GM23338 (cell line): Measurements from ENCODE around the gene ERN1.

Experiments
- CREB1 ChIP-seq: fragments of 250-450 bp; sonication (Bioruptor Pico); IDR thresholded peaks from 2 replicates; pipeline ENCODE4 v1.5.0; 2020; ENCODE audit warnings: low read depth, mild to moderate bottlenecking, moderate library complexity
- CTCF ChIP-seq, 2 experiments: fragments of 200-600 bp in 1 of 2; sonication (generic) in 1 of 2; conservative IDR thresholded peaks; 2 replicates each; pipeline versions ENCODE4 v1.5.1 to v1.6.1; 2016 to 2017; ENCODE audit warnings: antibody characterized with exemption in 2 of 2, low read depth in 2 of 2, mild to moderate bottlenecking in 2 of 2, moderate library complexity in 1 of 2
- EZH2 ChIP-seq: fragments of 200-600 bp; sonication (generic); IDR thresholded peaks from one replicate; pipeline ENCODE4 v1.8.0; 2017; ENCODE audit warnings: antibody characterized with exemption, mild to moderate bottlenecking, low read depth; ENCODE audit not compliant: unreplicated experiment
- EZH2phosphoT487 ChIP-seq: fragments of 200-600 bp; sonication (generic); IDR thresholded peaks from one replicate; pipeline ENCODE4 v1.8.1; 2018; ENCODE audit warnings: antibody characterized with exemption; ENCODE audit not compliant: unreplicated experiment
- POLR2AphosphoS5 ChIP-seq: IDR thresholded peaks from 2 replicates; pipeline ENCODE4 v1.6.1; 2016; ENCODE audit warnings: antibody characterized with exemption, low read depth
- REST ChIP-seq: IDR thresholded peaks from one replicate; pipeline ENCODE4 v1.6.1; 2018; ENCODE audit warnings: antibody characterized with exemption; ENCODE audit not compliant: unreplicated experiment
- ZNF331 ChIP-seq: fragments of 250-450 bp; sonication (Bioruptor Pico); IDR thresholded peaks from 2 replicates; pipeline ENCODE4 v1.5.0; 2020; ENCODE audit warnings: low read depth, mild to moderate bottlenecking, moderate library complexity

GRCh38 chr17:64083093-64083492, 46.9 kb downstream of the ERN1 start:
- TF ChIP-seq ZNF331 (CRISPR knock-in tag): no peak
- TF ChIP-seq CTCF (conservative IDR thresholded peaks at IDR 0.05; ENCODE audit: low read depth in 2 of 2): no peak
- no peak for TF ChIP-seq REST
- TF ChIP-seq EZH2phosphoT487: no peak
- no peak for TF ChIP-seq POLR2AphosphoS5
- TF ChIP-seq EZH2: no peak
- TF ChIP-seq CREB1 (CRISPR knock-in tag): no peak
